NOMO-1 treated with DMSO at 0.1 percent for 48 hours (cell line): Measurements from ENCODE around the gene FAM240B.

ENCODE experiments used
- DNase-seq: peaks from one replicate; lab custom pipeline; 2025; ENCODE audit not compliant: unreplicated experiment; lab: John Stamatoyannopoulos, UW

Gene FAM240B

GRCh38 chr9:38705917-38706316, 14.0 kb downstream of the FAM240B start:
- DNase-seq: no peak

GRCh38 chr9:38700695-38701094, 19.2 kb downstream of the FAM240B start:
- DNase-seq: no peak

GRCh38 chr9:38699337-38699736, 20.6 kb downstream of the FAM240B start:
- no peak for DNase-seq

GRCh38 chr9:38697776-38698300, 22.1 kb downstream of the FAM240B start:
- no peak for DNase-seq

GRCh38 chr9:38696999-38697398, 22.9 kb downstream of the FAM240B start:
- no peak for DNase-seq

- no peak for DNase-seq
These were observed 25.3 kb downstream of the FAM240B start for GRCh38 chr9:38694676-38695075.

GRCh38 chr9:38692707-38693106, 27.2 kb downstream of the FAM240B start:
- no peak for DNase-seq

- no peak for DNase-seq
These were observed 29.4 kb downstream of the FAM240B start for GRCh38 chr9:38690574-38690973.

- DNase-seq: no peak
These were observed 30.3 kb downstream of the FAM240B start for GRCh38 chr9:38689678-38690077.

- no peak for DNase-seq
These were observed 31.9 kb downstream of the FAM240B start for GRCh38 chr9:38687992-38688391.

- DNase-seq: no peak
These were observed 32.5 kb downstream of the FAM240B start for GRCh38 chr9:38687389-38687842.

- no peak for DNase-seq
These were observed 33.0 kb downstream of the FAM240B start for GRCh38 chr9:38686933-38687332.

- no peak for DNase-seq
These were observed 34.4 kb downstream of the FAM240B start for GRCh38 chr9:38685535-38685934.

- no peak for DNase-seq
These were observed 36.6 kb downstream of the FAM240B start for GRCh38 chr9:38683336-38683735.

- no peak for DNase-seq
These were observed 37.2 kb downstream of the FAM240B start for GRCh38 chr9:38682713-38683112.

GRCh38 chr9:38681747-38682227, 38.1 kb downstream of the FAM240B start:
- no peak for DNase-seq

GRCh38 chr9:38680837-38681445, 39.0 kb downstream of the FAM240B start:
- DNase-seq: no peak

- DNase-seq: no peak
These were observed 42.2 kb downstream of the FAM240B start for GRCh38 chr9:38677660-38678303.

- no peak for DNase-seq
These were observed 44.1 kb downstream of the FAM240B start for GRCh38 chr9:38675831-38676230.

GRCh38 chr9:38675211-38675610, 44.7 kb downstream of the FAM240B start:
- DNase-seq: no peak

- DNase-seq: no peak
These were observed 46.3 kb downstream of the FAM240B start for GRCh38 chr9:38673399-38674193.

GRCh38 chr9:38671748-38672147, 48.2 kb downstream of the FAM240B start:
- no peak for DNase-seq
